Activated naive CD4-positive, alpha-beta T cell treated with Interleukin-2 at 50 U/mL for 16 hours (primary cell): ENCODE measurements around the gene SNED1.

Experiments
- DNase-seq: peaks from one replicate; pipeline ENCODE4 v3.0.0-alpha.2; 2020

Gene SNED1

GRCh38 chr2:241133436-241133820 lies 135.0 kb downstream of the SNED1 start:
- no peak for DNase-seq

- no peak for DNase-seq
Observed at GRCh38 chr2:241134711-241135110, 136.3 kb downstream of the SNED1 start.

GRCh38 chr2:241135737-241136136 lies 137.3 kb downstream of the SNED1 start:
- DNase-seq: no peak

- DNase-seq: no peak
Observed at GRCh38 chr2:241136191-241136590, 137.8 kb downstream of the SNED1 start.

GRCh38 chr2:241136661-241137260 lies 138.3 kb downstream of the SNED1 start:
- no peak for DNase-seq

- DNase-seq: no peak
Observed at GRCh38 chr2:241137276-241138190, 139.1 kb downstream of the SNED1 start.

- no peak for DNase-seq
Observed at GRCh38 chr2:241138471-241138870, 140.1 kb downstream of the SNED1 start.

- no peak for DNase-seq
Observed at GRCh38 chr2:241139531-241140444, 141.4 kb downstream of the SNED1 start.

GRCh38 chr2:241140445-241140840 lies 142.0 kb downstream of the SNED1 start:
- DNase-seq: no peak

GRCh38 chr2:241141214-241141770 lies 142.9 kb downstream of the SNED1 start:
- DNase-seq: no peak

GRCh38 chr2:241142063-241142462 lies 143.6 kb downstream of the SNED1 start:
- DNase-seq: no peak

GRCh38 chr2:241142593-241142992 lies 144.2 kb downstream of the SNED1 start:
- DNase-seq: no peak
